GM12892 (cell line): ENCODE measurements around the gene PACSIN3.

ENCODE experiments used
- POLR2A ChIP-seq: IDR thresholded peaks from 2 replicates; pipeline ENCODE4 v1.6.1; 2011; ENCODE audit warnings: low read depth, low read length, control low read depth
- POLR2AphosphoS5 ChIP-seq: IDR thresholded peaks from 2 replicates; pipeline ENCODE4 v1.6.1; 2011; ENCODE audit warnings: low read depth, low read length, control low read depth
- TAF1 ChIP-seq: IDR thresholded peaks from 2 replicates; pipeline ENCODE4 v1.6.1; 2011; ENCODE audit warnings: low read depth, mild to moderate bottlenecking, control low read depth, low read length, borderline replicate concordance

DNA sequence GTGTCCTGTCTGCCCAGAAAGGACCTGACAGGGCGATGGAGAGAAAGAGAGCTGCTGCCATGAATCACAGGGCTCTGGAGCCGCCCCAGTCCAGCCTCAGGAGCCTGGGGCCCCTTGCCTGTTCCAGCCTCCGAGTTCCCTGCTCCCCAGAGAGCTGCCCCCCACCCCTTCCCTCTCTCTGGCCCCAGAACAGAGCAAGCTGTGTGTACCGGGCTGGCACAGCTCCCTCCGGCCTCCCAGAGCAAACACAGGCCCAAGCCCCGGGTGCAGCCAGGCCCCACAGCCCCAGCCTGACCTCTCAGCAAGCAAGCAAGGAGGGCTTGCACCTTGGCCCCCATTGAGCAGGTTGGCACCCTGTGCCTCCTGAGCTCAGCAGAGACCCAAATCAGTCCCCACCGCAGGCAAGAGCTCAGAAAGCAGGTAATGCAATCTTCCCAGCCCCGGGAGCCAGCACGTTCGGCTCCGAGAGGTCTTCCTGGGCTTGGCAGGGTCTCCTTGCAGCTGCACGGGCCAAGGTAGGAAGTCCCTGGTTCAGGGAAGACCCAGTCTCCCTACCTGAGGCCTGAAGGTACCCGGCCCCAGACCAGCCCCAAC, 1.4 kb downstream of the PACSIN3 start:
- TF ChIP-seq POLR2A, result no peak
- no peak for TF ChIP-seq POLR2AphosphoS5
- TF ChIP-seq TAF1, result no peak
